HG02884 (cell line): ENCODE results near the gene PDPR.
"Not testable (repeated sequence)": the region's sequence is repeated elsewhere in the genome, so short reads cannot be mapped to it uniquely, and the experiment has no call there.

Experiments used
- ATAC-seq: cut with Tn5 transposase; IDR thresholded peaks from one replicate; pipeline ENCODE4 v1.9.1; 2021; ENCODE audit warnings: mild to moderate bottlenecking, moderate library complexity; ENCODE audit not compliant: unreplicated experiment

PDPR gene

GRCh38 chr16:70127706-70128105 is 13.6 kb downstream of the PDPR start:
- ATAC-seq, result not testable (repeated sequence)

DNA sequence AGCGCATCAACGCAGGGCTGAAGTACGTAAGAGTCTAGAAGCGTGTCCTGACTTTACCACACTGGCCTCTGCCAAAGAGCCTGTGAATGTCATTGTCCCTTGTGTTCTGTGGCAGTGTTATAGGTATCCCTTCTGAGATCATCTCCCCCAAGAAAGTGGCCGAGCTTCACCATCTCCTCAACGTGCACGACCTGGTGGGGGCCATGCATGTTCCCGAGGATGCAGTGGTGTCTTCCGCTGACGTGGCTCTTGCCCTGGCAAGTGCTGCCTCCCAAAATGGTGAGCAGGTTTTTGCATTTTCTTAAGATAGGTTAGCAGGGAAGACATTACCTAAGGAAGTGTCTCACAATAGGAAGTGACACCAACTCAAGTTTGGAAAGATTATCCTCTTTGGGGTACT is 14.7 kb downstream of the PDPR start:
- ATAC-seq, result not testable (repeated sequence)

DNA sequence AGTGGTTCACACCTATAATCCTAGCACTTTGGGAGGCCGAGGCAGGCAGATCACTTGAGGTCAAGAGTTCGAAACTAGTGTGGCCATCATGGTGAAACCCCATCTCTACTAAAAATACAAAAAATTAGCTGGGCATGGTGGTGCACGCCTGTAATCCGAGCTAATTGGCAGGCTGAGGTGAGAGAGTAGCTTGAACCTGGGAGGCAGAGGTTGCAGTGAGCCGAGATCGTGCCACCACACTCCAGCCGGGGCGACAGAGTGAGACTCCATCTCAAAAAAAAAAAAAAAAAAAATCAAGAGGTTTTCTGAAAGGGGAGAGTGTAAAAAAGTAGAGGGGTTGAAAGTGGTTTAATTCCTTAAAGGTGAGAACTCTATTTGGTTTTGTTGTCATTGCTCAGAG is 21.7 kb downstream of the PDPR start:
- ATAC-seq, result not testable (repeated sequence)

DNA sequence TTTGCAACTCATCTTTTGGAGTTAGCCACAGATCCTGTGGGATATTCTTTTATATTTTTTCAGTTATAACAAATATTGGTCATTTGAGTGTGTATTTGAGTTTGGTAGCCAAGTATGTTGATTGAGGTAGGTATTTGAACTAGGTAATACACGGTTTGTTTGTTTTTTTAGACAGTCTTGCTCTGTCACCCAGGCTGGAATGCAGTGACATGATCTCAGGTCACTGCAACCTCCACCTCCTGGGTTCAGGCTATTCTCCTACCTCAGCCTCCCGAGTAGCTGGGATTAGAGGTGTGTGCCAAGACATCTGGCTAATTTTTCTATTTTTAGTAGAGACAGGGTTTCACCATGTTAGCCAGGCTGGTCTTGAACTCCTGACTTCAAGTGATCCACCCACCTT is 22.5 kb downstream of the PDPR start:
- not testable (repeated sequence) for ATAC-seq

DNA sequence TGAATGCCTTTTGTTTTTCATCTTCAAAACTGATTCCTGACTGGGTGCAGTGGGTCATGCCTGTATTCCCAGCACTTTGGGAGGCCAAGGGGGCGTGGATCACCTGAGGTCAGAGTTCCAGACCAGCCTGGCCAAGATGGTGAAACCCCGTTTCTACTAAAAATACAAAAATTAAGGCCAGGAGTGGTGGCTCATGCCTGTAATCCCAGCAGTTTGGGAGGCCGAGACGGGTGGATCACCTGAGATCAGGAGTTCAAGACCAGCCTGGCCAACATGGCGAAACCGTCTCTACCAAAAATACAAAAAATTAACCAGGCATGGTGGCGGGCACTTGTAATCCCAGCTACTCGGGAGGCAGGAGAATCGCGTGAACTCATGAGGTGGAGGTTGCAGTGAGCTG is 28.6 kb downstream of the PDPR start:
- not testable (repeated sequence) for ATAC-seq

- ATAC-seq, result not testable (repeated sequence)
Measured at GRCh38 chr16:70143231-70143895, 29.2 kb downstream of the PDPR start.

DNA sequence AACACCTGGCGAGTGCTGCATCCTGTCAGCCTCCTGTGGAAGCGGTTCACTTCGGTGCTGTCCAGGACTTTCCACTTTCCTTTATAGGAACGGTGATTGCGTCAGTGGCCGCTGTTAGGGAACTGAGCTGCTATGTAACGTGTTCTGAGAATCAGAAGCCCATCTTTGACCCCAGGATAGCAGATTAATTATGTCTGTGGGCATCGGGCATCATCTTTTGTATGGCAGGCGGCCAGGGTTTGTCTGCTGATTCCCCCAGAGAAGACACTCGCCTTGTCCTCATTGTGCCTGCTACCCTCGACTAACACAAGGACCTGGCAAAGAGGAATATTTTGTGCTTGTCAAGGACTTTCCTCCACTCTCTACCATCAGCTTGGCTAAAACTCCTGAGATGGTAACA is 33.7 kb downstream of the PDPR start:
- ATAC-seq, result not testable (repeated sequence)

GRCh38 chr16:70148453-70148852 is 34.3 kb downstream of the PDPR start:
- not testable (repeated sequence) for ATAC-seq

- ATAC-seq, result not testable (repeated sequence)
Measured at GRCh38 chr16:70149296-70149695, 35.2 kb downstream of the PDPR start.

DNA sequence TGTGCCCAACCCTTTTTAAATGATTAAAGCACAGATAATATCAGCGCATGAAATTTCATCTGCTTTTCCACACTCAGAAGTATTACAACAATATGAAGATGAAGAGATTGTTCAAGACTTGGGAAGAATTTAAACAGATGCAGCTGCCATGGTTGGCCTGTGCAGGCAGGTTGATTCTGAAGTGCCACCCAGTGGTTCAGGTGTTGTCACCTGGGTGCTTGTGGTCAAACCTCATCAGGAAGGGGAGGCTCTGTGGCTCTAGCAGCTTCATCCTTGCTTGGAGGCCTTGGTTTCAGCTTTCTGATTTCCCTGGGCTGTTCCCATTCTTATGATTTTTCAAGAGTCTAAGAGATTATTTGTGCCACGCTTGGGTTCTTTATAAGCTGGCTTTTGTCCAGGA is 37.3 kb downstream of the PDPR start:
- no peak for ATAC-seq

GRCh38 chr16:70151941-70152509 is 37.9 kb downstream of the PDPR start:
- ATAC-seq, result no peak

GRCh38 chr16:70152578-70153302 is 38.6 kb downstream of the PDPR start:
- no peak for ATAC-seq

GRCh38 chr16:70154736-70155135 is 40.6 kb downstream of the PDPR start:
- ATAC-seq, result not testable (repeated sequence)

GRCh38 chr16:70156207-70156978 is 42.3 kb downstream of the PDPR start:
- no peak for ATAC-seq

DNA sequence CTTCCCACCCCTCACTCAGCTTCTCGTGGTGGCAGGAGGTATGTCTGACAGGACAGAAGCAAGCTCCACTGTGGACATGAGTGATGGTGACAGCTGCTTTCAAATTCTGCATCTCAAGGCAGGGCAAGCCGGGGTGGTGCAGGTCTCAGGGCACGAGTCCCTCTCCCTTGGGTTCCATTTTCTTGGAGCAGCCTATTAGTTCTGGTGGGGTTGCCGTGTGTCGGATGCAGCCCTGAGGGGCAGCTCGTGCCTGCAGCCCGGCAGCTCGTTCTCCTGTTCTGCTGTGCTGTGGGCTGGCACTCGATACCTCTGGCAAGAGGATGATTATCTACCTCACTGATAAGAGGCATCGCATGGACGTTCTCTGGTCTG is 43.0 kb downstream of the PDPR start:
- ATAC-seq, result no peak

DNA sequence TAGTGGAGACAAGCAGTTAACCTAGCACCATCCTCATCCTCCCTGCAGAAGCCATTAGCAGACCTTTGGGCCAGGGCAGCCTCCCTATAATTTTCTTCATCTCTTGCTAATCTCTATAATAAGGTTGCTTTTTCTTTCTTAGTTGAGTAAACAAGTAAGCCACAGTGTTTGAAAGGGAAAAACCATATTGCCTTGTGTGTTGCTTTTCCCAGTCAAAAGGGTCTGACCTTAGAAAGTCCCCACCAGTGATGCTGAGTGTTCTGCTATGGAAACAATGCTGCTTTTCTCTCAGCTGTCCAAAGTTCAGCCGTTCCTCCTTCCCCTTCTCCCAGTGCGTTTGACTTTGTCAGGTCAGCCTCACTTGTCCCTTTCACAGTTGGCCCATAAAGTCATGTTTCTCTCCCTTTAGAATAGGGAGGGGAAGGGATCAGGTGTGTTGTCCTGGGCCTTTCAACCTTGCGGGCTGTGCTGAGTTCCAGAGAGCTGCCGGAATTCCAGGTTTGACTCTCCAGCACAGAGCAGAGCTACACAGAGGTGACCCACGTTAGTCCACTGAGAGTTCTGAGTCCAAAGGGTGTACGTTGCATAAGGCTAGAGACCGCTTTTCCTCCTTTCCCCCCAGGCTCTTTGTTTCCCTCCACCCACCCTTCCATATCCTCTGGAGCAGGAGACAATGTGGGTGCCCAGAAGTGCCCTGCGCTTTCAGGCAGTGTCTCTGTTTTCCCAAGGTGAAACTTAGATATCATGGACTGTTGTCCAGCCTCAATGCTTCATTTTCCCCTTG is 43.5 kb downstream of the PDPR start:
- no peak for ATAC-seq

- ATAC-seq, result no peak
Measured at GRCh38 chr16:70158261-70158939, 44.3 kb downstream of the PDPR start.

DNA sequence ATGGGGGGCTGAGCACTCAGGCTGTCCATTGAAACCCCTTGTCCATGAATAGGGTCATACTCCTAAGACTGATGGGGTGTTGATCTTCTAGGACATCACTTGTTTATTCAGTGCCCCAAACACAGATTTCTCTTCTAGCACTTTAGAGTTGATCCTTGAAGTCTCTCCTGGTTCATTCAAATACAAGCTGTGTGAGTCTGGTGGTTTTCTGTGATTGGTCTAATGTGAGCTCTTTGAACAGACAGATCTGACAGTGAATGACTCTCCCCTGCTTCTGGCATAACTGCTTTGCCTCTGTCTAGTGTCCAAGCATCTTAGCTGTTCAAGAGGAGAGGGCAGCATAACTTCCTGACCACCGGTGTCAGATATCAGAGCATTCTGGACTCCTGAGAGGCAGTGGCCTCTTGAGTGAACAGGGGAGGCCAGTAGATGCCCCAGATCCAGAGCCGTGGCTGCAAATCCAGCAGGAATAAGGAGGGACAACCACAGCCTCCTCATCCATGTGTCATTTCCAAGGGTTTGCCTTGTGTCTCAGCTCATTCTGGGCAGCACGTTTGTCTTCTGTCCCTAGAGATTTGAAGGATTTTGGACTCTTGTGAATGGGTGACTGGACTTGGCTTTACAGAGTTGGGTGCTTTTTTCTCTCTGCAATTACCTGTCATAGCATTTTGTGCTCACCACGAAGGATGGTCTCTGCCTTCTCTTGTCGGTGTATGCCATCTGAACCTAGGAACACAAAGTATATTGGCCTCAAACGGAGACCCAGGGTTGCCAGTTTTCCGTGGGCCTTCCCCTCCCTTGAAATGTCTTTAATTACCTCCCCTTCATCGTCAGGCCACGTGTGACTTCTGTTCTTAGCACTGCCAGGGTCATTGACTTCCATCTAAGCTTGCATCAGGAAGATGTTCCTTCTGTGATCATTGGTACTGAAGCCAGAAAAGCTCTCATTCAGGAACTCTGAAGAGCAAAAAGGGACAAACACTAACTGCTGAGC is 45.5 kb downstream of the PDPR start:
- no peak for ATAC-seq

DNA sequence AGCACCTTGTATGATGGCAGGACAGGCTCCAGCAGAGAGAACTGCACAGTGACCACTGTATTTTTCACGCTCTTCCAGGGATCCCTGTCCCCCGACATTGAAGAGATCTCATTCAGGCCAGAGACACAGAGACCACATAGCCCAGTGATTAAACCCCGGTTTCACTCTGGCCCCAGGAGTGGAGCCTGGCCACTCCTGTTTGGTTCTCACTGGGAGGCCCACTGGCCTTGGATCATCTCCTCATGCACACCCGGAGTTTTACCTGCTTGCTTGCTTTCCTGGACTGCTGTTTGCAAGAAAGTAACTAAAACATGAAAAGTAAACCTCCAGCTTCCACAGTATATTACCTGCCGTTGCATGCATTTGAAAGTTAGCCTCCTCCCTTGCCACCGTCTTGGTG is 46.3 kb downstream of the PDPR start:
- ATAC-seq, result no peak
